GM12875 (cell line): ENCODE measurements around the gene KRTAP16-1.

Experiments used
- H3K4me3 ChIP-seq: one replicate; pipeline ENCODE4 v1.5.1; 2011; ENCODE audit warnings: low read depth, low read length, control low read depth
- CTCF ChIP-seq: IDR thresholded peaks from 2 replicates; pipeline ENCODE4 v1.5.1; 2011; ENCODE audit warnings: low read depth, mild to moderate bottlenecking, control low read depth, inconsistent platforms, low read length, moderate library complexity, borderline replicate concordance; ENCODE audit not compliant: insufficient read depth

Gene KRTAP16-1

GRCh38 chr17:41258406-41258805 is 50.7 kb downstream of the KRTAP16-1 start:
- H3K4me3 ChIP-seq, result no peak overlapping the region

More at GRCh38 chr17:41258406-41258805, 50.7 kb downstream of the KRTAP16-1 start:
- TF ChIP-seq CTCF, result no peak
